Endothelial cell of umbilical vein (primary cell): ENCODE data around the gene CDK18. TPM values are rescaled to one million over a fixed set of nuclear protein-coding genes. Genes with fewer than 3 reads are reported as not detected.

Source experiments
- BruUV-seq: library from RNA; stranded (reverse); fragments of 400-500 nt; replicated peaks from 2 replicates; lab custom pipeline; 2021; lab: Mats Ljungman, UMichigan
- CTCF ChIA-PET: fragments of 300-600, 350-600 bp; sonication (Branson Sonifier 250); formaldehyde crosslinking; loops from one replicate; lab custom pipeline; 2021; ENCODE audit warnings: antibody characterized with exemption, inconsistent platforms; lab: Charles Lee
- POLR2A ChIA-PET: fragments of 300-600, 350-600 bp; sonication (Branson Sonifier 250); formaldehyde crosslinking; loops from one replicate; lab custom pipeline; 2021; ENCODE audit warnings: antibody characterized with exemption, inconsistent platforms; lab: Charles Lee
- DNase-seq: peaks from one replicate; pipeline ENCODE4 v3.0.0-alpha.2; 2011; ENCODE audit warnings: low read depth, low spot score
- FAIRE-seq: peaks from 2 replicates; lab custom pipeline; 2011; peaks lifted over from hg19 to GRCh38; lab: Jason Lieb, UNC
- H2AFZ ChIP-seq: 2 replicates; pipeline ENCODE4 v1.6.0; 2012; ENCODE audit warnings: low read depth, low read length, control low read depth, inconsistent platforms
- H3K27ac ChIP-seq: 2 replicates; pipeline ENCODE4 v1.5.1; 2011; ENCODE audit warnings: low read depth, mild to moderate bottlenecking, control low read depth, low read length, moderate library complexity; ENCODE audit not compliant: insufficient read depth
- H3K27me3 ChIP-seq, 2 experiments: 2 replicates each; pipeline versions ENCODE4 v1.6.0 to v1.6.1; 2011; ENCODE audit warnings: low read length in 2 of 2, mixed read lengths in 1 of 2; ENCODE audit not compliant: control insufficient read depth in 2 of 2, insufficient read depth in 2 of 2
- H3K36me3 ChIP-seq, 2 experiments: 2 replicates in 1 of 2; 3 replicates in 1 of 2; pipeline ENCODE4 v1.5.1; 2011; ENCODE audit warnings: low read length in 2 of 2, mild to moderate bottlenecking in 1 of 2, moderate library complexity in 1 of 2; ENCODE audit not compliant: control insufficient read depth in 2 of 2, insufficient read depth in 2 of 2; ENCODE audit errors: extremely low read depth in 1 of 2
- H3K4me1 ChIP-seq: 3 replicates; pipeline ENCODE4 v1.5.1; 2011; ENCODE audit warnings: mild to moderate bottlenecking, low read length; ENCODE audit not compliant: control insufficient read depth, insufficient read depth; ENCODE audit errors: extremely low read depth
- H3K4me2 ChIP-seq: 2 replicates; pipeline ENCODE4 v1.6.1; 2011; ENCODE audit warnings: low read length, control low read depth, mixed read lengths; ENCODE audit not compliant: insufficient read depth
- H3K4me3 ChIP-seq, 3 experiments: fragments of 200-600 bp in 1 of 3; sonication (generic), shearing (Covaris generic) in 1 of 3; replicated peaks in 1 of 3; 2 replicates each; pipeline ENCODE4 v1.5.1; 2011 to 2016; ENCODE audit warnings: control low read depth in 3 of 3, low read length in 3 of 3, mild to moderate bottlenecking in 2 of 3, inconsistent platforms in 1 of 3, low read depth in 1 of 3, moderate library complexity in 1 of 3; ENCODE audit not compliant: insufficient read depth in 1 of 3
- H3K79me2 ChIP-seq: 2 replicates; pipeline ENCODE4 v1.6.0; 2012; ENCODE audit warnings: low read length, inconsistent platforms; ENCODE audit not compliant: control insufficient read depth, insufficient read depth
- H3K9ac ChIP-seq: replicated peaks from 2 replicates; pipeline ENCODE3; 2011; ENCODE audit warnings: low read length, control low read depth; ENCODE audit not compliant: insufficient read depth; ENCODE audit errors: extremely low read depth
- H3K9me1 ChIP-seq: replicated peaks from 3 replicates; pipeline ENCODE4 v1.6.0; 2011; ENCODE audit warnings: mild to moderate bottlenecking, low read length; ENCODE audit not compliant: control insufficient read depth, insufficient read depth; ENCODE audit errors: extremely low read depth
- H3K9me3 ChIP-seq: replicated peaks from 2 replicates; pipeline ENCODE4 v1.5.1; 2012; ENCODE audit warnings: low read length, inconsistent platforms; ENCODE audit not compliant: control insufficient read depth, insufficient read depth
- H4K20me1 ChIP-seq: replicated peaks from 2 replicates; pipeline ENCODE3; 2011; ENCODE audit warnings: mild to moderate bottlenecking, low read length; ENCODE audit not compliant: control insufficient read depth, insufficient read depth; ENCODE audit errors: extremely low read depth
- FOS ChIP-seq: IDR thresholded peaks from 2 replicates; pipeline ENCODE4 v1.6.1; 2011; ENCODE audit warnings: mild to moderate bottlenecking, low read length, moderate library complexity, borderline replicate concordance; ENCODE audit not compliant: insufficient read depth
- POLR2AphosphoS5 ChIP-seq: IDR thresholded peaks from 2 replicates; pipeline ENCODE4 v1.6.1; 2012; ENCODE audit warnings: low read depth, mild to moderate bottlenecking, control low read depth, low read length, moderate library complexity; ENCODE audit not compliant: insufficient read depth
- dilution Hi-C: fragments of 300-500 bp; cut with MboI; formaldehyde crosslinking; loops from one replicate; pipeline ENCODE4 v1.15.0; 2019; ENCODE audit warnings: low sequenced_read_pairs; ENCODE audit not compliant: extremely low pct_ligation_motif_present
- intact Hi-C: fragments of 100-400 bp; cut with micrococcal nuclease; formaldehyde crosslinking; loops from one replicate; pipeline ENCODE4 v1.10.0; 2022
- polyA plus RNA-seq, 4 experiments: library from polyadenylated mRNA; depleted of rRNA in 3 of 4; stranded (reverse) in 3 of 4; unstranded in 1 of 4; fragments of >200 nt; gene quantifications; 2 replicates each; pipeline versions ENCODE4 v1.2.1 to v1.2.3, GENCODE V29; 2011 to 2012; ENCODE audit warnings: missing spikeins in 1 of 4
- total RNA-seq: library from RNA; stranded (reverse); gene quantifications from 2 replicates; pipeline ENCODE4 v1.2.3, GENCODE V29; 2021
- TF ChIP-seq, protein P1 (sequence below), 2 donors: IDR thresholded peaks; 1 replicate in 1 of 2; 2 replicates in 1 of 2; pipeline ENCODE4 v1.5.1; 2011; ENCODE audit warnings: low read length in 2 of 2, mild to moderate bottlenecking in 2 of 2, moderate library complexity in 2 of 2, control low read depth in 1 of 2, inconsistent platforms in 1 of 2, low read depth in 1 of 2; ENCODE audit not compliant: insufficient read depth in 1 of 2; ENCODE audit errors: extremely low read depth in 1 of 2

The CDK18 gene
- total and polyA plus RNA-seq, 2 donors (not counting 3 experiments of a cell fraction or from before 2014, with no cell fraction given): 0.17 to 1.2 TPM

DNA sequence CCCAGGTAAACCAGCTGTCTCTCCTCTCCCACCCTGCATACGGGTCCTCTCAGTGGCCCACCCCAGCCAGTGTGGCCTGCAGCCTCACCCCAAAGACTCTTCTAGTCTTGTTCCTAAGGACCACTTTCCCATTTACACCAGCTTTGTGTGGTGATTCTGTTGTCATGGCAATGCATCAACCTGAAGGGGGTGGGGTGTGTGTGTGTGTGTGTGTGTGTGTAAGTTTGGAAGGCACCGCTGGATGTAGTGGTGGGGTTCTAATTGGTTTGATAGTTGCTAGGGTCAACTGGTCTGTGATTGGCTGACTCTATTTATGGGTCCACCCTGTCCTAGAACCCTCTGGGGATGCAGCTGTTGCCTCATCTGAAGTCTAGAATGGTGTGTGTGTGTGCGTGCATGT lies 4.7 kb upstream of the CDK18 start:
- Histone ChIP-seq H3K4me2 (no peak overlapping the region), H3K27me3 (peaks cover 22 to 25% of the 10 kb centered on the region in 2 experiments), H3K4me1 (no peaks in the 10 kb centered on the region), H3K4me3 (no peak overlapping the region), H3K27ac (no peak overlapping the region), H3K79me2 (no peaks in the 10 kb centered on the region), H3K9me1 (no peaks in the 10 kb centered on the region), H4K20me1 (no peaks in the 10 kb centered on the region), H3K9me3 (no peaks in the 10 kb centered on the region), H3K9ac (no peak overlapping the region), H3K36me3 (no peaks in the 10 kb centered on the region), H2AFZ (no peak overlapping the region)
- CTCF ChIA-PET: interaction anchor here (1.1 to 8.9 kb wide), 3 partner anchors 12 to 146 kb away, joined by 3 to 96 read pairs (median 5); no protein-coding TSS in a partner anchor
- TF ChIP-seq FOS (no peak), POLR2AphosphoS5 (no peak)
- TF ChIP-seq, protein P1, sequence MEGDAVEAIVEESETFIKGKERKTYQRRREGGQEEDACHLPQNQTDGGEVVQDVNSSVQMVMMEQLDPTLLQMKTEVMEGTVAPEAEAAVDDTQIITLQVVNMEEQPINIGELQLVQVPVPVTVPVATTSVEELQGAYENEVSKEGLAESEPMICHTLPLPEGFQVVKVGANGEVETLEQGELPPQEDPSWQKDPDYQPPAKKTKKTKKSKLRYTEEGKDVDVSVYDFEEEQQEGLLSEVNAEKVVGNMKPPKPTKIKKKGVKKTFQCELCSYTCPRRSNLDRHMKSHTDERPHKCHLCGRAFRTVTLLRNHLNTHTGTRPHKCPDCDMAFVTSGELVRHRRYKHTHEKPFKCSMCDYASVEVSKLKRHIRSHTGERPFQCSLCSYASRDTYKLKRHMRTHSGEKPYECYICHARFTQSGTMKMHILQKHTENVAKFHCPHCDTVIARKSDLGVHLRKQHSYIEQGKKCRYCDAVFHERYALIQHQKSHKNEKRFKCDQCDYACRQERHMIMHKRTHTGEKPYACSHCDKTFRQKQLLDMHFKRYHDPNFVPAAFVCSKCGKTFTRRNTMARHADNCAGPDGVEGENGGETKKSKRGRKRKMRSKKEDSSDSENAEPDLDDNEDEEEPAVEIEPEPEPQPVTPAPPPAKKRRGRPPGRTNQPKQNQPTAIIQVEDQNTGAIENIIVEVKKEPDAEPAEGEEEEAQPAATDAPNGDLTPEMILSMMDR (IDR thresholded peaks at IDR 0.05; ENCODE audit: extremely low read depth in 1 of 2, insufficient read depth in 1 of 2, low read depth in 1 of 2, low read length in 2 of 2): no peak
- intact Hi-C loops: no loop called here
- POLR2A ChIA-PET: no interaction called here
- BruUV-seq: no TSS peak
- dilution Hi-C loops: no loop called here
- DNase-seq (no peak), FAIRE-seq (no peak)
